HG03045 (cell line): Measurements from ENCODE around the gene ATG7.

Experiments
- ATAC-seq: cut with Tn5 transposase; IDR thresholded peaks from one replicate; pipeline ENCODE4 v1.9.1; 2021; ENCODE audit warnings: mild to moderate bottlenecking, moderate library complexity; ENCODE audit not compliant: unreplicated experiment

The ATG7 gene

DNA sequence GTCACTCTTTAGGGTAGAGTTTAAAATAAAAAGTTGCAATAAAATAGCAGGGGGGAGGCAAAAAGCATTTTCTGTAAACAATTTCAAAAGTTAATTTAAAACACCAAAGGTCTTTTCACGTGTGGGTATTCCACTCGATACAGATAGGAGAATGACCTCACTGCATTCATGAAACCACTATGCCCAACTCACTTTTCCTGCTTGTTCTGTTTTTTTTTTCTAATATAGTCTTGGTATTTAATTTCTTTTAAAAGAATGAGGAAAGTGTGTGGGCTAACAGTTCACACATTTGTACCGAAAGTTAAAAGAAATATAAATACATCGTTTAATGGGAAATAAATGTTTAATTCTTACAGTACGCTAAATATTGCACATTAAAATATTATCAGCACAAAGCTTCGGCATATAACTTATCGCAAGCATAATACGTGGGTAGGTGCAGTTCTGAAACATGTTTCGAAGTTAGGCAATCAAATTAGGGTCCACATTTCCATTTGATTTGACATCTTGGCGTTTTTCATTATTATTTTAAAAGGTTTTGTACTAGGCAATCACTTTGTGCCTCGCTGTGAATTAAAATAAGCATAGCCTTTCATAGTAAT is 330.1 kb downstream of the ATG7 start:
- no peak for ATAC-seq

DNA sequence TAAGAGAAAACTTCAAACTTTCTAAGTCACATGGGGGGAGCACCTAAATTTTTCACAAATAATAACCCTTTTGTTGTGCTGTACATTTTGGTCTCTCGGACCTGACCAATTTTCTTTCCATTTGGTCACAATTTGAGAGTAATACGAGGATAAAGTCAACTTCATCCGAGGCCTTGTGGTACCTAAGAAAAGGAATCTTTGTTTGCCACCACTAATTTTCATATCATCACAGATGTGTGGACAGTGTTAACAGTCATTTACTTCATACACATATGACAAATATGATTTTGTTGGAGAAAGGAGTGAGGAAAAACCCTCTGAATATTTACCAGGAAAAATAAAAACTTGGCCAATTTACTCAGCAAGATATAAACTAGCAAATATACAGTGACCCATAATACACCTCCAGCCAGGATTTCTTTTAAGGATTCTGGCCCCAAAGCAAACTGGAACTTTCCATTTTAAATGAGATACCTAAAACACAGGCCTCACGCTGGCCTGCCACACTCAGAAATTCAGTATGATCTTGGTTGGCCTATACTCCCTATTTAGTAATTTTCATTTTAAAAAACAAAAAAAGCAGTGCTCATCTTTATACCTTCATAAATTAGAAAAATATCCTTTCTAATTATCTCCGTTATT is 330.8 kb downstream of the ATG7 start:
- ATAC-seq: no peak

DNA sequence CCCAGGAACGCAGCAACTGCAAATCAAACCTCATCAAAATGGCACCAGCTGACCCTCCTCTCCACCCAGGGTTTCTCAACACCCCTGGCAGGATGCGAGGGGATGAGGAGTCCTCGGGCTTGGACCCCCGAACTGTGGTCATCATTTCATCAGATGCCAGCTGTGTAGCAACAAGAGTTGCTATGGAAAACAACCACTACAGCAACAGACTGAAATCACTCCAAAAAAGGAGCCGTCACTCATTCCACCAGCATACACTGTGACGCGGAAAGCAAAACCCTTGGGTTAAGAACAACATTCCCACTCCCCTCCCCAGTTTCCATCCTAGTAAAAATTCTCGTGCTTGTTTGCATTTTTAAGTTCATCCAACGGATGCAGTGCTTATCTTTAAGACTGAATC is 331.4 kb downstream of the ATG7 start:
- no peak for ATAC-seq

DNA sequence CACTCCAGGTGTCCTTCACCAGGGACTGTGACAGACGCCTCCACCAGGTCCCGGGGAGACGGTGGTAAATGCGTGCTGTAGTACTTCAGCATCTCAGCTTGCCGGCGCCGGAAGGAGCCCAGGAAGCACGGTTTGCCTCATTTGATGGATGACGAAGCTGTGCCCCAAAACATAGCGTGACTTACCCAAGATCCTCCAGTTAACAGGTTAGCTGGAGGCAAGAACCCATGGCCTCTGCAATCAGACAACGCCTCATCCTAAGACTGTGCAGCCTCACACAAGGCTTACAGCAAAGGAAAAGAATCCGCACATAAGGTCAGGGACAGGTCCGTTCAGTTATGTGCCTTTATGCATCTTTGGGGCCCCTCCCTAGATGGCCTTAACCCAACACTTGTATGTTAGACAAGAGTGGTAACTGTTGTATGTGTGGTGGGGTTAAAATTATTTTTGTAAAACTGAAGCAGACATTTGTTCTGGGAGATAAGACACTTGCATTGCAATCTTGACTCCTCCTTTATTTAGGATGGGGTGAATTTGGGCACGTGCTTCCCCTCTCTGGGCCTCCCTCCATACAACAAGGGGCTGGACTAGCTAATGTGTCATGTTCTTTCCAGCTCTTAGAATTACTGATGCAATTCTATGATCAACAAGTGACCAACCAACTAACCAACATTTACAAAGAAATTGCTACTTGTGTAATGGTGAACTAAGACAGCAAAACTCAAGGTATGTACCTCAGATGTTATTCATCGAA is 332.1 kb downstream of the ATG7 start:
- no peak for ATAC-seq

DNA sequence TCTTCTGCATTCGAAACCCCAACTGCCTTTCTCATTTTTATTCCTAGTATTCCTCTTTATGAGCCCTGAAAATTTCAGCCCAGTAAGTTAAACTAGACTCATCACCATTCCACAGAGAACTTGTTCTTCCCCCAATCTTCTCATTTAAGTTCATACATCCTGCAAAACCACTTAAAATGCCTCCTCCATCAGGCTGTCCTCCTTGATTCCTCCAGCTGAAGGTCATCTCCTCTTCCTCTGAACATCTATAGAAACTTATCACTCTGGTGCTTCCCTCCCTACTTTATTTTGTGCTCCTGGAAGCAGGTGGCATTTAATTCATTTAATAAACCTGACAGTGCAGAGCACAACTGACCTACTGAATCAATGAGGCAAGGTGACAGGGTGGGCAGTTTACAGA is 333.2 kb downstream of the ATG7 start:
- no peak for ATAC-seq

DNA sequence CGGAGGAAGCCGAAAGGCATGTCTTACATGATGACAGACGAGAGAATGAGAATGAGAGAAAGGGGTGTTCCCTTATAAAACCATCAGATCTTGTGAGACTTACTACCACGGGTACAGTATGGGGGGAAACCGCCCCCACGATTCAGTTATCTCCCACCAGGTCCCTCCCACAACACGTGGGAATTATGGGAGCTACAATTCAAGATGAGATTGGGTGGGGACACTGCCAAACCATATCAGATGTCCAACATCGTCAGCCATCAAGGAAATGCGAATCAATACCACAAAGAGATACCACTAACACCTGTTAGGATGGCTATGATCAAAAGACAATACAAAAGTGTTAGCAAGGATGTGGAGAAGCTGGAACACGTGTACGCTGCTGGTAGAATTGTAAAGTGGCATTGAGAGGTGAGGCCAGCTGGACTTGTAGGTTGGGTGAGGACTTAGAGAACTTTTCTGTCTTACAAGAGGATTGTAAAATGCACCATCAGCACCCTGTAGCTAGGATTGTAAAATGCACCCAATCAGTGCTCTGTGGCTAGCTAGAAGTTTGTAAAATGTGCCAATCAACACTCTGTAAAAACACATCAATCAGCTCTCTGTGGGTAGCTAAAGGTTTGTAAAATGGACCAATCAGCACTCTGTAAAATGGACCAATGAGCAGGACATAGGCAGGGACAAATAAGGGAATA is 334.0 kb downstream of the ATG7 start:
- no peak for ATAC-seq

DNA sequence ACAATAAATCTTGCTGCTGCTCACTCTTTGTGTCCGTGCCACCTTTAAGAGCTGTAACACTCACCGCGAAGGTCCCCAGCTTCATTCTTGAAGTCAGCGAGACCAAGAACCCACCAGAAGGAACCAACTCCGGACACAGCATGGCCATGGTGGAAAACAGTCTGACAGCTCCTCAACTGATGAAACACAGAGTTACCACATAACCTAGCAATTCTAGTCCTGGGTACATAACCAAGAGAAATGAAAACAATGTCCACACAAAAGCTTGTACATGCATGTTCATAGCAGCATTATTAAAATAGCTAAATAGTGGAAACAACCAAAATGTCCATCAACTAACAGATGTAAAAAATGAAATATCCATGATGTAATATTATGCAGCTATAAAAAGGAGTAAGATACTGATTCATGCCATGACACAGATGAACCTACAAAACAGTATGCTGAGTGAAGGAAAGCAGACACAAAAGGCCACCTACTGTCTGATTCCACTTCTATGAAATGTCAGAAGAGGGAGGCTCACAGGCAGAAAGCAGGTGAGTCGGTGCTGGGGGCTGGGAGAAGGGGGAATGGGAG is 334.8 kb downstream of the ATG7 start:
- ATAC-seq: no peak
